PFSK-1 (cell line): ENCODE results near the gene FSTL4.

ENCODE experiments used
- POLR2AphosphoS5 ChIP-seq: IDR thresholded peaks from 2 replicates; pipeline ENCODE4 v1.6.1; 2012; ENCODE audit warnings: low read depth, mild to moderate bottlenecking, control low read depth, low read length, moderate library complexity
- REST ChIP-seq, 2 experiments: IDR thresholded peaks; 2 replicates each; pipeline versions ENCODE4 v1.6.1 to v1.8.0; 2011 to 2012; ENCODE audit warnings: low read depth in 2 of 2, low read length in 2 of 2, control low read depth in 1 of 2, inconsistent platforms in 1 of 2, mild to moderate bottlenecking in 1 of 2, moderate library complexity in 1 of 2; ENCODE audit not compliant: insufficient read depth in 1 of 2
- SIN3A ChIP-seq: IDR thresholded peaks from 2 replicates; pipeline ENCODE4 v1.6.1; 2012; ENCODE audit warnings: mild to moderate bottlenecking, low read length, moderate library complexity, borderline replicate concordance; ENCODE audit not compliant: insufficient read depth
- TAF1 ChIP-seq: IDR thresholded peaks from 2 replicates; pipeline ENCODE4 v1.6.1; 2012; ENCODE audit warnings: low read length, control low read depth, borderline replicate concordance; ENCODE audit not compliant: insufficient read depth

GRCh38 chr5:133510634-133511262 lies 101.6 kb downstream of the FSTL4 start:
- TF ChIP-seq SIN3A (no peak), TAF1 (no peak), POLR2AphosphoS5 (no peak), REST (IDR thresholded peaks at IDR 0.05; ENCODE audit: insufficient read depth in 1 of 2, low read depth in 2 of 2, low read length in 2 of 2) (no peak)
